RWPE1 (cell line): Measurements from ENCODE around the gene PHACTR4.
A peak's percentile ranks its signal among the peaks of the same experiment; 100 is the strongest.
"Not testable (repeated sequence)": the region's sequence is repeated elsewhere in the genome, so short reads cannot be mapped to it uniquely, and the experiment has no call there.

ENCODE experiments used
- CTCF ChIA-PET: fragments of 350-600 bp; sonication (Branson Sonifier 250); formaldehyde crosslinking; extraction: SDS; loops from one replicate; lab custom pipeline; 2021; lab: Yijun Ruan, JAX
- POLR2A ChIA-PET: fragments of 400-600 bp; formaldehyde crosslinking; extraction: SDS; loops from one replicate; lab custom pipeline; 2020; ENCODE audit warnings: antibody characterized with exemption; ENCODE audit not compliant: low non-redundant PET; lab: Yijun Ruan, JAX
- DNase-seq: peaks from one replicate; pipeline ENCODE4 v3.0.0; 2012; ENCODE audit warnings: low spot score
- H3K27ac ChIP-seq: fragments of 450-650 bp; 2 replicates; pipeline ENCODE4 v1.5.1; 2017
- CTCF ChIP-seq: fragments of 450-650 bp; conservative IDR thresholded peaks from 2 replicates; pipeline ENCODE4 v1.5.1; 2017; ENCODE audit warnings: low read depth, mild to moderate bottlenecking

Gene PHACTR4

GRCh38 chr1:28365864-28366263, 3.7 kb upstream of the PHACTR4 start:
- CTCF ChIA-PET = interaction anchor here (0.9 to 1.0 kb wide), 2 partner anchors 70 to 238 kb away, joined by 3 read pairs; no protein-coding TSS in a partner anchor
- no peak for DNase-seq
- TF ChIP-seq CTCF = no peak
- POLR2A ChIA-PET = interaction anchor here (0.6 to 1.4 kb wide), 2 partner anchors 37 to 127 kb away, joined by 6 read pairs; partner anchors contain the start of gene MED18
- no peak overlapping the region for H3K27ac ChIP-seq

DNA sequence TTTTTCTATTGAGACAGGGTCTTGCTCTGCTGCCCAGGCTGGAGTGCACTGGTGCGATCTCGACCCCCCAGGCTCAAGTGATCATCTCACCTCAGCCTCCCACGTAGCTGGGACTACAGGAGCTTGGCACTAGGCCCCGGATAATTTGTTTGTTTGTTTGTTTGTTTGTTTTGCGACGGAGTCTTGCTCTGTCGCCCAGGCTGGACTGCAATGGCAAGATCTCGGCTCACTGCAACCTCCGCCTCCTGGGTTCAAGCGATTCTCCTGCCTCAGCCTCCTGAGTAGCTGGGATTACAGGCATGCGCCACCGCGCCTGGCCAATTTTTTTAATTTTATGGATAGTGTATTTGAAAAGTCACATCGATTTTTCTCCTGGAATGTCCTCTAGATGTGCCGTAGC, 932 bp upstream of the PHACTR4 start:
- POLR2A ChIA-PET, DNase-seq: not testable (repeated sequence)
- peak overlapping the region; percentile 44 for H3K27ac ChIP-seq
- CTCF ChIA-PET = interaction anchor here (0.6 to 1.1 kb wide), 4 partner anchors 41 to 643 kb away, joined by 3 to 4 read pairs (median 3); no protein-coding TSS in a partner anchor

DNA sequence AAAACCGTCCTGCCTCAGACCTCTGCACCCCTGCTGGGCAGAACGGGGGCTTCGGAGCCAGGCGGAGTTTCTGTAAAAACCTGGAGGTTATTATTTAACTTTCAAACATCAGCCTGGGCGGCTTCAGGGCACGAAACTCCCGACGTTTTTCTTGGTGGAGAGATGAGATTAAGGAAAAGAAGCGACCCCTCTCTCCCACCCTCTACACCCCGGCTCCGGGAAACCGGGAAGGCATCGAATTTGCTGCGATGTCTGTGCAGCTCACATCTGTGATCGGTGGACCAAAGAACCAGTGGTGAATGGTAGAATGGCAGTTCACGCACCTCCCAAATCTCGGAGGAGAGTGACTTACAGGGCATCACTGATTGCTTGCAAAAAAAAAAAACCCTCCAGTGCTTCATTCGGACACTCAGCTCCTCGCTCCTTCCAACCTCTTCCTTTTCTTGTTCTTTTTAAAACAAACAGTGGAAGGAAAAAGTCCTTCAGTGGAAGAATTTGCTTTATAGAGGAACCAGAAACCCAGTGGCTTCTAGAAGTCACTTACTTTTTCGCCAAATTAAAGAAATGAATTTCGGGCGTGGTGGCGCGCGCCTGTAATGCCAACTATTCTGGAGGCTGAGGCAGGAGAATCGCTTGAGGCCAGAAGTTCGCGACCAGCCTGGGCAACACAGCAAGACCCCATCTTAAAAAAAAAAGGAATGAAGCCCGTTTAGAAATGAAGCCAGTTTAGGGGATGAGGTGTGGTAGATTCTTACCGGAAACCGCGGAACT, 884 bp downstream of the PHACTR4 start:
- TF ChIP-seq CTCF = no peak
- POLR2A ChIA-PET = interaction anchor here (0.6 kb wide), 1 partner anchor 21 kb away, joined by 3 read pairs; no protein-coding TSS in a partner anchor

DNA sequence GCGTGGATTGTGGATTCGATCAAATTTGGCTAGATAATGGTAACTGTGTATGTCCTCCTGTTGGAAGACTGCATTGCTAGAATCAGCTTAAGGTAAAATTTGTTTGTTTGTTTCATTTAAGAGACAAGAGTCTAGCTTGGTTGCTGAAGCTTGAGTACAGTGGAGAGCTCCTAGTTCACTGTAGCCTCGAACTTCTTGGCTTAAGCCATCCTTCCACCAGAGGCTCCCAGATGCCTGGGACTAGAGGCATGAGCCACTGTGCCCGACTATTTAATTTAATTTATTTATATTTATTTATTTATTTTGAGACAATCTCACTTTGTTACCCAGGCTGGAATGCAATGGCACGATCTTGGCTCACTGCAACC, 1.5 kb downstream of the PHACTR4 start:
- ChIA-PET POLR2A (interaction anchor here (0.6 kb wide), 1 partner anchor 21 kb away, joined by 3 read pairs; no protein-coding TSS in a partner anchor), CTCF (interaction anchor here (0.6 to 1.2 kb wide), 3 partner anchors 14 to 122 kb away, joined by 3 to 8 read pairs (median 4); no protein-coding TSS in a partner anchor)
- no peak for TF ChIP-seq CTCF
- DNase-seq = no peak
- peak overlapping the region; percentile 94 for H3K27ac ChIP-seq

More for the DNA sequence above, 884 bp downstream of the PHACTR4 start:
- H3K27ac ChIP-seq = peak overlapping the region; percentile 94
- no peak for DNase-seq
- CTCF ChIA-PET = interaction anchor here (0.6 to 1.2 kb wide), 6 partner anchors 13 to 122 kb away, joined by 3 to 8 read pairs (median 4); no protein-coding TSS in a partner anchor

DNA sequence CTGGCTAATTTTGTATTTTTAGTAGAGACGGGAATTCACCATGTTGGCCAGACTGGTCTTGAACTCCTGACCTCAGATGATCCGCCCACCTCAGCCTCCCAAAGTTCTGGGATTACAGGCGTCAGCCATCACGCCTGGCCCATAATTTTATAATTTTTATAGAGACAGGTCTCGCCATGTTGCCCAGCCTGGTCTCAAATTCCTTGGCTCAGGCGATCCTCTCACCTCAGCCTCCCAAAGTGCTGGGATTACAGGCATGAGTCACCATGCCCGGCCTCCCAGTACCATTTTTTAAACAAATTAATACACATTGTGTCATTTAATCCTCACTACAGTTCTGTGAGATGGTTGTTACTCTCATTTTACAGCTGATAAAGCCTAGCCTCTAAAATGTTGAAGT, 3.9 kb downstream of the PHACTR4 start:
- POLR2A ChIA-PET = interaction anchor here (0.6 to 1.0 kb wide), 3 partner anchors 45 to 133 kb away, joined by 3 read pairs; partner anchors contain the start of gene MED18
- peak overlapping the region; percentile 86 for H3K27ac ChIP-seq

DNA sequence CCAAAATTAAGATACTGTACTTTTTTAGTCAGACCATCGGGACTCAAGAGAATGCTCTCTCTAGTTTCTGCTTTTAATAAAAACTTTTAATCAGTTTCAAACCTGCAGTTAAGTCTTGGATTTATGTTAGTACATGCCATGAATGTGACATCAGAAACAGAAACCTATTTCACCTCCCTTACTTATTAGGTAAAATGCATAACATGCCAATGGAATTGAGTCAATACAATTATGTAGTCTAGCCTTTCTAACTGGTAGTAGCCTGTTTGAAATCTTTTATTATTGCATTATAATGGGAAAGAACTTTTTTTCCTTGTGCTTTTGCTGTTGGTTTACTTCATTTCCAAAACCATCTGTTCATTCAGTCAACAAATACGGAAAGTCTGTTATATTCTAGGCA, 4.8 kb downstream of the PHACTR4 start:
- TF ChIP-seq CTCF = no peak
- no peak overlapping the region for H3K27ac ChIP-seq
- CTCF ChIA-PET = interaction anchor here (0.5 to 0.6 kb wide), 2 partner anchors 38 to 525 kb away, joined by 3 to 4 read pairs; no protein-coding TSS in a partner anchor
- peak; percentile 59 for DNase-seq
- POLR2A ChIA-PET = no interaction called here

More for the DNA sequence above, 3.9 kb downstream of the PHACTR4 start:
- CTCF ChIA-PET, DNase-seq: not testable (repeated sequence)

DNA sequence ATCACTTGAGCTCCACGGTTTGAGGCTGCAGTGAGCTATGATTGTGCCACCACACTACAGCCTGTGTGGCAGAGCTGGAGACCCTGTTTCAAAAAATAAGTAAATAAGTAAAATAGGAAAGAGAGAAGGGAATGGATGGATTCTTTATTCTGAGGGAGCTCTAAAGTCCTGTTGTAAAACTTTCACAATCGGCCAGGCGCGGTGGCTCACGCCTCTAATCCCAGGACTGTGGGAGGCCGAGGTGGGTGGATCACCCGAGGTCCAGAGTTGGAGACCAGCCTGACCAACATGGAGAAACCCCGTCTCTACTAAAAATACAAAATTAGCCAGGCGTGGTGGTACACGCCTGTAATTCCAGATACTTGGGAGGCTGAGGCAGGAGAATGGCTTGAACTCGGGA, 6.1 kb downstream of the PHACTR4 start:
- POLR2A ChIA-PET, DNase-seq: not testable (repeated sequence)
- CTCF ChIA-PET = interaction anchor here (0.6 to 0.8 kb wide), 2 partner anchors 46 to 63 kb away, joined by 4 read pairs; no protein-coding TSS in a partner anchor
- peak overlapping the region; percentile 74 for H3K27ac ChIP-seq

DNA sequence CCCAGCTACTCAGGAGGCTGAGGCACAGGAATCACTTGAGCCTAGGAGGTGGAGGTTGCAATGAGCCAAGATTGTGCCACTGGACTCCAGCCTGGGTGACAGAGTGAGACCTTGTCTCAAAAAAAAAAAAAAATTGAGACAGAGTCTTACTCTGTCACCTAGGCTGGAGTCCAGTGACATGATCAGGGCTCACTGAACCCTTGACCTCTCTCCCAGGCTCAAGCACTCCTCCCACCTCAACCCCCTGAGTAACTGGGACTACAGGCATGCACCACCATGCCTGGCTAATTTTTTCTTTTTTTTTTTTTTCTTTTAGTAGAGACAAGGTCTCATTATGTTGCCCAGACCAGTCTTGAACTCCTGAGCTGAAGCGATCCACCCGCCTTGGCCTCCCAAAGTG, 6.7 kb downstream of the PHACTR4 start:
- POLR2A ChIA-PET, DNase-seq: not testable (repeated sequence)
- CTCF ChIA-PET = interaction anchor here (0.6 kb wide), 1 partner anchor 538 kb away, joined by 3 read pairs; the partner anchor contains the start of gene EPB41
- H3K27ac ChIP-seq = peak overlapping the region; percentile 74
